BLaER1 (cell line): ENCODE results near the gene IL1RAPL1.

ENCODE experiments used
- H3K27ac ChIP-seq: shearing (Covaris generic); formaldehyde crosslinking; 2 replicates; pipeline ENCODE4 v1.8.1; 2022
- H3K27me3 ChIP-seq: shearing (Covaris generic); formaldehyde crosslinking; 2 replicates; pipeline ENCODE4 v1.8.1; 2022
- H3K36me3 ChIP-seq: shearing (Covaris generic); formaldehyde crosslinking; 2 replicates; pipeline ENCODE4 v1.8.1; 2022
- H3K4me1 ChIP-seq: shearing (Covaris generic); formaldehyde crosslinking; 2 replicates; pipeline ENCODE4 v1.8.1; 2022
- H3K4me2 ChIP-seq: shearing (Covaris generic); formaldehyde crosslinking; 2 replicates; pipeline ENCODE4 v1.8.1; 2022
- H3K4me3 ChIP-seq: shearing (Covaris generic); formaldehyde crosslinking; 2 replicates; pipeline ENCODE4 v1.8.1; 2022
- H3K9ac ChIP-seq: shearing (Covaris generic); formaldehyde crosslinking; 2 replicates; pipeline ENCODE4 v1.8.1; 2022
- H3K9me3 ChIP-seq: shearing (Covaris generic); formaldehyde crosslinking; 2 replicates; pipeline ENCODE4 v1.8.1; 2022
- H4K20me1 ChIP-seq: shearing (Covaris generic); formaldehyde crosslinking; 2 replicates; pipeline ENCODE4 v1.8.1; 2022
- Cebpa-rat ChIP-seq: shearing (Covaris generic); IDR thresholded peaks from 2 replicates; pipeline ENCODE4 v1.8.1; 2022

Gene IL1RAPL1

DNA sequence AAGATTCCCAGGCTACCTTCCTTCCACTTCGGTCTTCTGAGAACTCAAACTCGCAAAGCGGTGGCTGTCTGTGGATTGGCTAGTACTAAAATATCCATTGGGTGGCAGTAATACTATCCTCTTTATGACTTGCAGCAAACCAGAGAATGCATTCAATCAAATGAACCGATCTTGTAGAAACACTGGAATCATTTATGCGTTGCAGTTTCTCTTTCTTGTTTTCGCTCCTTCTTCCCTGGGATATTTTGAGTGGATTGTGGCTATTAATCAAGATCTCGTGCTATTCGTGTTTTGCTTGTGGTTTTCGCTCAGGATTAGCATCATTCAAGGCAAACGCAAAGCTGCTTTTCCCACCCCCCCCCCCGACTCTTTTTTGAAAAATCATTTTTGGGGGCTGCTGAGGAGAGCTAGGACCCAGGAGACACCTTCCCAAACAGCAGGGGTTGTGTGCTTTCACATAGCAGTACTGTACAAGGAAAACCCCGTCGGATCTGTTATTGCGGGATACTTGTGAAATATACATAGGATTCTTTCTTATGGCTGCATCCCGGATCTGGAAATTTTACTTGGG, at the start of gene IL1RAPL1:
TSS of gene IL1RAPL1 (plus strand) at position 466 of the 571 bp plus-strand sequence.
- no peak within 1 kb of the TSS for H3K4me2 ChIP-seq

DNA sequence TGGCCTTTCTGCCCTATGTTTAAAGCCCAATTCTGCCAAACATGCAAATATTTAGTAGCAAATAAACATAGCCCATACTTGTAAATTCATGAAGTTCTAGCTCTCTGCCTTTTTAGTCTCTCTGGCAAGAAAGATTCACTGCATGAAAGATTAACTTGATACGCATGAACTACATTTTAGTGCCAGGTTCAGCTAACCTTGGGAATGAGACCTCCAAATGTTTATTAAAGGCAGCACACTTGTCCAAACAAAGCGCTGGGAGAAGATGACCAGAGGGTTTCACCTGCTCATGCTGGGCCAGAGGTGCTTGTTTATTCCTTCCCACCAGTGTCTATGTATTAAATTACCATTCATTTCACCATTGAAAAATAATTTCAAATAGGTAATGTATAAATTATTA, 44.5 kb upstream of the IL1RAPL1 start:
- Histone ChIP-seq H3K27ac (no peak overlapping the region), H3K9ac (no peak overlapping the region), H3K36me3 (no peaks in the 10 kb centered on the region), H3K4me2 (no peak overlapping the region), H3K27me3 (no peaks in the 10 kb centered on the region), H3K4me1 (no peaks in the 10 kb centered on the region), H3K9me3 (no peaks in the 10 kb centered on the region), H4K20me1 (no peaks in the 10 kb centered on the region), H3K4me3 (no peak overlapping the region)
- no peak for TF ChIP-seq Cebpa-rat

More for the DNA sequence above, at the start of gene IL1RAPL1:
- H3K27ac ChIP-seq: no peak within 1 kb of the TSS
- no peaks in the 10 kb centered on the region for H4K20me1 ChIP-seq
- no peak for TF ChIP-seq Cebpa-rat
- H3K36me3 ChIP-seq: no peaks in the 10 kb centered on the region
- H3K4me3 ChIP-seq: no peak within 1 kb of the TSS
- H3K9ac ChIP-seq: no peak within 1 kb of the TSS
- no peaks in the 10 kb centered on the region for H3K4me1 ChIP-seq
- no peaks in the 10 kb centered on the region for H3K9me3 ChIP-seq
- H3K27me3 ChIP-seq: no peaks in the 10 kb centered on the region

DNA sequence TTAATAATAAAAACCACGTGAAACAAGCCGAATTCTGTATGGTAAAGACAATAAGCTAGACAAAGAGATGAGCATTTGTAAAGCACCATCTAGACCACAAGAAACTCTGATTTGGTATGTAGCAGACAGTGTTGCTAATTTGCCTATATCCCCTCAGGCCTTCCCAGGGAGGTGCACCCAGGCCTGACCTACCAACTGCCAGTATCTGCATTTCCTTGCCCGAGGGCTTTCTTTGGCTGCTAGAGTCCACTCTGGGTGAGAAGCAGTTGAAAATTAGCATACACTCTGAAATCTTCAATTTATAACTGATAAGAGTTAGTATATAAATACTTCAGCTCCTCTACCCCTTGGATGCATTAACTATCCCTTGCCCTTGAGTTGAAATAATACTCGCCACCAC, 37.4 kb upstream of the IL1RAPL1 start:
- no peak for TF ChIP-seq Cebpa-rat
- Histone ChIP-seq H3K4me3 (no peak overlapping the region), H3K27me3 (no peaks in the 10 kb centered on the region), H3K9me3 (no peaks in the 10 kb centered on the region), H3K4me2 (no peak overlapping the region), H3K27ac (no peak overlapping the region), H4K20me1 (no peaks in the 10 kb centered on the region), H3K4me1 (no peaks in the 10 kb centered on the region), H3K36me3 (no peaks in the 10 kb centered on the region), H3K9ac (no peak overlapping the region)

- Histone ChIP-seq H3K9me3 (no peaks in the 10 kb centered on the region), H3K36me3 (no peaks in the 10 kb centered on the region), H3K27ac (no peak overlapping the region), H4K20me1 (no peaks in the 10 kb centered on the region), H3K4me2 (no peak overlapping the region), H3K9ac (no peak overlapping the region), H3K4me1 (no peaks in the 10 kb centered on the region), H3K27me3 (no peaks in the 10 kb centered on the region), H3K4me3 (no peak overlapping the region)
- TF ChIP-seq Cebpa-rat: no peak
Observed at GRCh38 chrX:28550331-28550872, 36.8 kb upstream of the IL1RAPL1 start.

- Histone ChIP-seq H4K20me1 (no peaks in the 10 kb centered on the region), H3K4me1 (no peaks in the 10 kb centered on the region), H3K9me3 (peaks cover 15% of the 10 kb centered on the region), H3K4me2 (no peak overlapping the region), H3K4me3 (no peak overlapping the region), H3K9ac (no peak overlapping the region), H3K36me3 (no peaks in the 10 kb centered on the region), H3K27ac (no peak overlapping the region), H3K27me3 (no peaks in the 10 kb centered on the region)
- no peak for TF ChIP-seq Cebpa-rat
Observed at GRCh38 chrX:28552322-28552721, 34.9 kb upstream of the IL1RAPL1 start.

DNA sequence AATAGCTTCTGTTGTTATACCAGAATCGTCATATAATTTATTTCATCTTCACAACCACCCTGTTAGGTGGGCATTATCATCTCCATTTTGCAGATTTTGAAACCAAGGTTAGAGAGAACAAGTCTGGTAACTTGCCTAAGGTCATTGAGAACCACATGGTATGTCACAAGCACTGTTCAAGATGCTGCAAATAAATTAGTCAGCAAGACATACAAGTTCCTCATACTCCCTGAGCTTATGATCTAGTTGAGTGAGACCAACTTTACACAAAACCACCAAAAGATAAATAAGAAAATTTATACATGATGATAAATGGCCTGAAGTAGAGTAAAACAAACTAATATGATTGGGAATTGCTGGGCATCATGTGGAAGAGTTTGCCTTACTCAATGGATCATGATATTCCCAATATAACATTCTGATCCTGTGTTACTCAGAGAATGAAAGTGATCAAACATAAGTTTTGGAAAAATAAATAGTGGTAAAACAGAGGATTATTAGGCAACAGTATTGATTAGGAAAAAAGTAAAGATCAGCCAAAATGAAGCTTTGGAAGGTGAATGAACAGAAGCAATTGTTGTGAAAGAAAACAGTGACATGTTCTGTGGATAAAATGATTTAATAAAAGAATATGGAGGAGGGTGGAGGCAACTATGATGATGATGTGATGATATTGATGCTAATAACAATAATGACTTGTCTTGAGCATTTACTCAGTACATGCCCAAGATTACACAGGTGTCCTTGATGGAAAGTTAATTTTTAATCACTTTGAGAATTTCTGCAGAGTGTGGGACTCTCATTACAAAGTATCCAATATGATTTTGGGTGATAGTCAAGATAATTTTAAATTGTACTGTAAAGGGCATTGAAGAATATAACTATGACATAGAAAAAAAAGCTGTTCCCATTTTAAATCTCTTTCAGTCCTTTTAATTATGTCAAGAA, 34.1 kb upstream of the IL1RAPL1 start:
- Histone ChIP-seq H3K4me3 (no peak overlapping the region), H3K4me2 (no peak overlapping the region), H3K36me3 (no peaks in the 10 kb centered on the region), H3K4me1 (no peaks in the 10 kb centered on the region), H4K20me1 (no peaks in the 10 kb centered on the region), H3K9ac (no peak overlapping the region), H3K27ac (no peak overlapping the region), H3K9me3 (peaks cover 23% of the 10 kb centered on the region), H3K27me3 (no peaks in the 10 kb centered on the region)
- no peak for TF ChIP-seq Cebpa-rat

GRCh38 chrX:28576117-28576516, 11.1 kb upstream of the IL1RAPL1 start:
- H3K4me3 ChIP-seq: no peak overlapping the region
- no peaks in the 10 kb centered on the region for H3K36me3 ChIP-seq
- no peak overlapping the region for H3K27ac ChIP-seq
- H4K20me1 ChIP-seq: no peaks in the 10 kb centered on the region
- TF ChIP-seq Cebpa-rat: no peak
- H3K4me2 ChIP-seq: no peak overlapping the region
- H3K9me3 ChIP-seq: no peaks in the 10 kb centered on the region
- no peak overlapping the region for H3K9ac ChIP-seq
- no peaks in the 10 kb centered on the region for H3K4me1 ChIP-seq
- no peaks in the 10 kb centered on the region for H3K27me3 ChIP-seq

- H4K20me1 ChIP-seq: no peaks in the 10 kb centered on the region
- H3K27ac ChIP-seq: no peak overlapping the region
- H3K4me2 ChIP-seq: no peak overlapping the region
- H3K9ac ChIP-seq: no peak overlapping the region
- no peak overlapping the region for H3K4me3 ChIP-seq
- H3K9me3 ChIP-seq: no peaks in the 10 kb centered on the region
- no peaks in the 10 kb centered on the region for H3K27me3 ChIP-seq
- no peaks in the 10 kb centered on the region for H3K36me3 ChIP-seq
- TF ChIP-seq Cebpa-rat: no peak
- H3K4me1 ChIP-seq: no peaks in the 10 kb centered on the region
Observed at GRCh38 chrX:28581522-28581921, 5.7 kb upstream of the IL1RAPL1 start.

DNA sequence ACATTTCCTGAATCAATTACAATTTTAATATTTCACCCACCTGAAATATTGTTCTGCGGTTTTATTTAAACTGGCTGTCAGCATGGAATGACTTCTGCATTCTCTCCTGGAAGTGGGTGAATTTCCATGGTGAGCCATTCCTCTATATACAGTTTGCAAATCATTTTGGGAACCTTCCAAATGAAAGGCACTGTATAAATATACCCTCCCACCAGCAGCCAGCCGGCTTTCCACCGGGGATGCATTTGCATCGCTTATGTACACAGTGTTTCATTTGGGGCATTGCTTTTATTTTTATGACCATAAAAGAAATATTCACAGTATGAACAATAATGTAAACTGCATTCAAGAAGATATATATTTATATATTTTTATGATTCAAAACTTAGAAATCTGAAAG, 4.7 kb upstream of the IL1RAPL1 start:
- Histone ChIP-seq H3K36me3 (no peaks in the 10 kb centered on the region), H3K9me3 (no peaks in the 10 kb centered on the region), H3K4me1 (no peaks in the 10 kb centered on the region), H3K4me3 (no peak overlapping the region), H4K20me1 (no peaks in the 10 kb centered on the region), H3K27me3 (no peaks in the 10 kb centered on the region), H3K4me2 (no peak overlapping the region), H3K27ac (no peak overlapping the region), H3K9ac (no peak overlapping the region)
- no peak for TF ChIP-seq Cebpa-rat

- Histone ChIP-seq H3K9me3 (no peaks in the 10 kb centered on the region), H3K9ac (no peak overlapping the region), H3K4me2 (no peak overlapping the region), H3K27me3 (no peaks in the 10 kb centered on the region), H3K27ac (no peak overlapping the region), H3K4me3 (no peak overlapping the region), H3K36me3 (no peaks in the 10 kb centered on the region), H4K20me1 (no peaks in the 10 kb centered on the region), H3K4me1 (no peaks in the 10 kb centered on the region)
- TF ChIP-seq Cebpa-rat: no peak
Observed at GRCh38 chrX:28584025-28584424, 3.2 kb upstream of the IL1RAPL1 start.
